Liver (tissue), 3 donors: Measurements from ENCODE around the gene SMARCA1.

Source experiments
- CTCF ChIP-seq: fragments of 150-350 bp; IDR thresholded peaks from 2 replicates; pipeline ENCODE4 v1.5.1; 2017; ENCODE audit warnings: improper control_type of control experiment, low read depth, low read length; ENCODE audit not compliant: missing input control
- GABPA ChIP-seq, 2 donors: IDR thresholded peaks in 1 of 2; conservative IDR thresholded peaks in 1 of 2; 2 replicates each; pipeline ENCODE4 v1.6.1; 2016; ENCODE audit warnings: antibody characterized with exemption in 2 of 2, mild to moderate bottlenecking in 1 of 2, moderate library complexity in 1 of 2
- JUND ChIP-seq, 2 donors: IDR thresholded peaks; 2 replicates each; pipeline ENCODE4 v1.6.1; 2016; ENCODE audit warnings: antibody characterized with exemption in 2 of 2
- RXRA ChIP-seq, 2 donors: IDR thresholded peaks; 2 replicates each; pipeline ENCODE4 v1.6.1; 2017 to 2018; ENCODE audit warnings: antibody characterized with exemption in 2 of 2, mild to moderate bottlenecking in 1 of 2
- SP1 ChIP-seq: IDR thresholded peaks from 2 replicates; pipeline ENCODE4 v1.6.1; 2018; ENCODE audit warnings: antibody characterized with exemption, mild to moderate bottlenecking
- TAF1 ChIP-seq: conservative IDR thresholded peaks from 2 replicates; pipeline ENCODE4 v1.6.1; 2016; ENCODE audit warnings: antibody characterized with exemption, mild to moderate bottlenecking
- donor health status: healthy.
- donor health status: healthy.

DNA sequence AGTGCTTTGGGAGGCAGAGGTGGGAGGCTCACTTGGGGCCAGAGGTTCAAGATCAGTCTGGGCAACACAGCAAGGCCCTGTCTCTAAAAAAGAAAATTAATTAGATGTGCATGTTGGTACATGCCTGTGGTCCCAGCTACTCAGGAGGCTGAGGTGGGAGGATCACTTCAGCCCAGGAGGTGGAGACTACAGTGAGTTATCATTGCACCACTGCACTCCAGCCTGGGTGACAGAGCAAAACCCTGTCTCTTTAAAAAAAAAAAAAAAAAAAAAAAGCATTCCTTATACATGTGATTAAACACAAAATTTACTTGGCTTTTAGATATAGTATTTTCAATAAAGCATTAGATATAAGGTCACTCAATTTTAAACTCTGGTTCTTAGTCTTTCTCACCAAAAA, 34.9 kb downstream of the SMARCA1 start:
- TF ChIP-seq GABPA (IDR thresholded peaks at IDR 0.05 in 1 of 2, conservative IDR thresholded peaks at IDR 0.05 in 1 of 2) (no peak), JUND (IDR thresholded peaks at IDR 0.05) (no peak), CTCF (no peak), TAF1 (no peak), RXRA (IDR thresholded peaks at IDR 0.05) (no peak), SP1 (no peak)
